Measurements from ENCODE around the gene EDA. TPM values are rescaled to one million over a fixed set of nuclear protein-coding genes. Genes with fewer than 3 reads are reported as not detected.

The EDA gene
- total and polyA plus RNA-seq, 8 donors: 2.2 to 4.6 (median 4.1) TPM

DNA sequence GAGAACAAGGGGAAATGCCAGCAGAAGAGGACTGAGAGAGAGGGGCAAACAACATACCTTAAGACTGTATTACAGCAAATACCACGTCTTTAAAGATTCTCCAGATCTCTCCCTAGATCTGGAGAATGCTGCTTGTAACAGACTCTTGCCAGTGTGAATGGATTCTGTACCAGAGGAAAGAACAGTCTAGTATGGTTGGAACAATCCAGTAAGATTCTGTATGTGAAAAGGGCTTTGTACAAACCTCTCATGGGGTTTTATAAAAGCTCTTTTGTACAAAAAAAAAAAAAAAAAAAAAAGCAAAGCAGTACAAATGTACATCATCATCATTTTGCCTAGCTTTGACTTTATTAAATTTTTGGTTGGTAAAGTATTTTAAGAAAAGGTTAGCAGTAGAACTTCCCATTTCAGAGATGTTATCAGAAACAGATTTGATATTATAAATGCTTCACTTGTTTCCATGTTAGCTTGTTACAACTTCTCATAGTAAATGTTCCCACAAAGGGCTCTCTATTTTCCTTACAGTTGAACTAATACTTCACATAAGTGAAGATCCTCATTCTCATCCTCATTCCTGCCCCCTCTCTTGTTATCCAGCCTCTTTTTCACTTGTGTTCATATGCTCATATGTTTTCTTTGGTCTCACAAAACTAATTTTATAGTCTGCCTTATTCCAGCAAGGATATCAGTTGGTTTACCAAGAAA is 144.2 kb downstream of the EDA start:
- Histone ChIP-seq H3K4me1 (no peaks in the 10 kb centered on the region), H3K27ac (no peak overlapping the region), H3K9me3 (peaks cover 0 to 3% of the 10 kb centered on the region in 2 donors), H3K27me3 (no peaks in the 10 kb centered on the region), H3K36me3 (no peaks in the 10 kb centered on the region), H3K4me3 (no peak overlapping the region)
- intact Hi-C loops (cut with DNase I): no loop called here
- no peak for DNase-seq
- no peak for ATAC-seq
- TF ChIP-seq, protein P1, sequence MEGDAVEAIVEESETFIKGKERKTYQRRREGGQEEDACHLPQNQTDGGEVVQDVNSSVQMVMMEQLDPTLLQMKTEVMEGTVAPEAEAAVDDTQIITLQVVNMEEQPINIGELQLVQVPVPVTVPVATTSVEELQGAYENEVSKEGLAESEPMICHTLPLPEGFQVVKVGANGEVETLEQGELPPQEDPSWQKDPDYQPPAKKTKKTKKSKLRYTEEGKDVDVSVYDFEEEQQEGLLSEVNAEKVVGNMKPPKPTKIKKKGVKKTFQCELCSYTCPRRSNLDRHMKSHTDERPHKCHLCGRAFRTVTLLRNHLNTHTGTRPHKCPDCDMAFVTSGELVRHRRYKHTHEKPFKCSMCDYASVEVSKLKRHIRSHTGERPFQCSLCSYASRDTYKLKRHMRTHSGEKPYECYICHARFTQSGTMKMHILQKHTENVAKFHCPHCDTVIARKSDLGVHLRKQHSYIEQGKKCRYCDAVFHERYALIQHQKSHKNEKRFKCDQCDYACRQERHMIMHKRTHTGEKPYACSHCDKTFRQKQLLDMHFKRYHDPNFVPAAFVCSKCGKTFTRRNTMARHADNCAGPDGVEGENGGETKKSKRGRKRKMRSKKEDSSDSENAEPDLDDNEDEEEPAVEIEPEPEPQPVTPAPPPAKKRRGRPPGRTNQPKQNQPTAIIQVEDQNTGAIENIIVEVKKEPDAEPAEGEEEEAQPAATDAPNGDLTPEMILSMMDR (IDR thresholded peaks at IDR 0.05): no peak

DNA sequence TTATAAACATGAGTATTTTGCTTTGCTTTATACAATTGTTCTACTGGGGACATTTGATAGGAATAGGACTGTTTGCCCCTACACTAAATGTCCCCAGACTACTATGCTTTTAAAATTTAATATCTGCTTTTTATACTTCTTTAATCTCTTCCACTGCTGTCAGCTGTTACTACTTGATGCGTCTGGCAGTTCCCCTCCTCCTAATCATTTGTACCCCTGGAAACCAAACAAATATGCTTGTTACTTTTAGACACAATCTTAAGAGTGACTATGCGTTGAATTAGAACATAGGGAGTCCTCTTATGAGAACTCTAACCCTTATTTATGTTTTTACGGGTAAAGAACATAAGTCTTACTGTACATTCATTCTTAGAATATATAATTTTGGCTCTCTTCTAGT is 145.7 kb downstream of the EDA start:
- ATAC-seq (no peak), DNase-seq (no peak)
- TF ChIP-seq, protein P1 (IDR thresholded peaks at IDR 0.05): no peak
- intact Hi-C loops (cut with DNase I): no loop called here
- no peak overlapping the region for H3K4me3 ChIP-seq
- H3K36me3 ChIP-seq: no peaks in the 10 kb centered on the region
- no peak overlapping the region for H3K27ac ChIP-seq
- no peaks in the 10 kb centered on the region for H3K9me3 ChIP-seq
- H3K27me3 ChIP-seq: no peaks in the 10 kb centered on the region
- no peaks in the 10 kb centered on the region for H3K4me1 ChIP-seq

DNA sequence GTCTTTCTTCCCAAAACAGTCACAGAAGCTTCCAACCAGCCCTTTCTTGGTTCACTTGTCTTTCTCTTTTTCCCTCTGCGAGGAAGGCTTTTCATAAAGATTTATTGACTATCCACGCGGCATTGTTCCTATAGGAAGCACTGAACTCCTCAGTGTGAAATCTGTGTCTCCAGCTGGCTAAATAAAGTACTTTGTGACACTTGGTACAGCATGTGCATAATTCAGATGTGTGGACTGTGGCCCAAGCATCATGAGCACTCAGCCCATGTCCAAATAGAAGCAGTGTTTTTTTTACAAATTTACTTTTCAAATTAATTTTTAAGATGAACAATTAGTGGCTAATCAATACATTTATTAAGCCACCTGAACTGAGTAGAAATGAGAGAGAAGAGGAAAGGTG is 146.4 kb downstream of the EDA start:
- Histone ChIP-seq H3K4me1 (no peaks in the 10 kb centered on the region), H3K27me3 (no peaks in the 10 kb centered on the region), H3K4me3 (no peak overlapping the region), H3K36me3 (no peaks in the 10 kb centered on the region), H3K27ac (no peak overlapping the region), H3K9me3 (no peaks in the 10 kb centered on the region)
- intact Hi-C loops (cut with DNase I): no loop called here
- DNase-seq: no peak
- no peak for ATAC-seq
- TF ChIP-seq, protein P1 (IDR thresholded peaks at IDR 0.05): no peak

DNA sequence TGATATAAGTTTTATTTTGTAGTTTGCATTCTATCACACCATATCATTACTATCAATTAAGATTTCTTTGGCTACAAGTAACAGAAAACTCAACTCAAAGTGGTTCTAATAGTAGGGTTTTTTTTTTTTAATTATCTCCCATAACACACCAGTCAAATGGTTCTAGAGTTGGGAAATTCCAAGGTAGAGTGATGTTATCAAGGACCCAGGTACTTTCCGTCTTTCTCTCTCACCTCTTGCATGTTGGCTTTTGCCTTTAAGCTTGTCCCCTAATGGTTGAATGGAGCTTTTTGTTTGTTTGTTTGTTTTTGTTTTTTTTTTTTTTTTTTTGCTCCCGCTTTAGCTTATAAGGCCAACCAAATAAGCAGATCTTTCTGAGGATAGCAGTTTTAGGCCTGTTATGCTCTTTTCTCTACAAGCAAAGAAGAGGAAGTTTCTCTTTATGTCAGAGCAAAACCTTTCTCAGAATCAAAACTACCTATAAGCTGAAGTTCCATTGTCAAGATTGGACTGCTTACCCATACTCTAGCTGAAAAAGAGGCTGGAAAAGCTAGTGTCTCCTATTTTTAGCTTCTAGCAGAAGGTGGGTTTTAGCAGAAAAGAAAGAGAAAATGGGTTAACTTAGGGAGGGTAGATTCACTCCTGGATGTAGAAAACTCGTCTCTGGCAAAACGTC is 177.5 kb downstream of the EDA start:
- H3K9me3 ChIP-seq: no peaks in the 10 kb centered on the region
- DNase-seq (no peak), ATAC-seq (no peak)
- no peaks in the 10 kb centered on the region for H3K4me1 ChIP-seq
- H3K36me3 ChIP-seq: no peaks in the 10 kb centered on the region
- H3K27ac ChIP-seq: no peak overlapping the region
- TF ChIP-seq, protein P1 (IDR thresholded peaks at IDR 0.05): no peak
- no peaks in the 10 kb centered on the region for H3K27me3 ChIP-seq
- no peak overlapping the region for H3K4me3 ChIP-seq
- intact Hi-C loops (cut with DNase I): no loop called here

DNA sequence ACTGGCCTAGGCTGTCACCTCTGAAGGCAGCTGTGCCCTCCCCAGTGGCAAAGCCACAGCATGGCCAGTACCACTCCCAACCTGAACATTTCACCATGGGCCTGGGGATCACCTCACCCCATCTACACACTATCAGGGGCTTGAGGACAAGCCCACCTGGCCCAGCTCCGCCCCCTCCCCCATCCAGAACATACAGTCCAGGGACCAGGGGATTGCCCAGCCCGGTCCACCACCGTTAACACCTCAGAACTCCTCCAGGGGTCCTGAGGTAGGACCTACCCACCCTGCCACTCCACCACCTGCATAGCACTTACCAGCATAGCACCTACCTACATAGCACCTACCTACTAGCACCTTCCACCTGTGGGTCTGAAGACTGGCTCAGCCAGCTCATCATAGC is 179.8 kb downstream of the EDA start:
- Histone ChIP-seq H3K27ac (no peak overlapping the region), H3K4me1 (no peaks in the 10 kb centered on the region), H3K9me3 (no peaks in the 10 kb centered on the region), H3K27me3 (no peaks in the 10 kb centered on the region), H3K4me3 (no peak overlapping the region), H3K36me3 (no peaks in the 10 kb centered on the region)
- TF ChIP-seq, protein P1 (IDR thresholded peaks at IDR 0.05): no peak
- no peak for DNase-seq
- no peak for ATAC-seq
- intact Hi-C loops (cut with DNase I): no loop called here
